HL-60/S4 treated with phorbol 12-myristate 13-acetate at 8.2 ng/mL for 4 days and 3 days (cell line): ENCODE data around the gene CADPS2.

ENCODE experiments used
- in situ Hi-C: fragments of 300-500 bp; cut with MboI; formaldehyde crosslinking; loops from 2 replicates; pipeline ENCODE4 v1.15.0; 2022; ENCODE audit warnings: low sequenced_read_pairs

CADPS2 gene

GRCh38 chr7:122402235-122402634 is 484.0 kb downstream of the CADPS2 start:
- in situ Hi-C loops = no loop called here

GRCh38 chr7:122397381-122397780 is 488.9 kb downstream of the CADPS2 start:
- in situ Hi-C loops = no loop called here

GRCh38 chr7:122394512-122394911 is 491.7 kb downstream of the CADPS2 start:
- in situ Hi-C loops = no loop called here

GRCh38 chr7:122384528-122384927 is 501.7 kb downstream of the CADPS2 start:
- in situ Hi-C loops = no loop called here

- in situ Hi-C loops = no loop called here
These were observed 502.3 kb downstream of the CADPS2 start for GRCh38 chr7:122383934-122384333.

- in situ Hi-C loops = no loop called here
These were observed 505.3 kb downstream of the CADPS2 start for GRCh38 chr7:122380992-122381391.

- in situ Hi-C loops = no loop called here
These were observed 506.8 kb downstream of the CADPS2 start for GRCh38 chr7:122379491-122379890.

GRCh38 chr7:122369756-122370155 is 516.5 kb downstream of the CADPS2 start:
- in situ Hi-C loops = no loop called here

- in situ Hi-C loops = no loop called here
These were observed 521.4 kb downstream of the CADPS2 start for GRCh38 chr7:122364761-122365280.

- in situ Hi-C loops = no loop called here
These were observed 523.1 kb downstream of the CADPS2 start for GRCh38 chr7:122363144-122363543.

- in situ Hi-C loops = no loop called here
These were observed 523.8 kb downstream of the CADPS2 start for GRCh38 chr7:122362473-122362872.

- in situ Hi-C loops = no loop called here
These were observed 531.6 kb downstream of the CADPS2 start for GRCh38 chr7:122354656-122355055.

GRCh38 chr7:122352454-122352853 is 533.8 kb downstream of the CADPS2 start:
- in situ Hi-C loops = no loop called here

GRCh38 chr7:122350701-122351100 is 535.6 kb downstream of the CADPS2 start:
- in situ Hi-C loops = no loop called here

GRCh38 chr7:122344303-122344620 is 542.0 kb downstream of the CADPS2 start:
- in situ Hi-C loops = no loop called here

- in situ Hi-C loops = no loop called here
These were observed 542.5 kb downstream of the CADPS2 start for GRCh38 chr7:122343601-122344302.

- in situ Hi-C loops = no loop called here
These were observed 545.8 kb downstream of the CADPS2 start for GRCh38 chr7:122340427-122340826.

GRCh38 chr7:122339145-122339904 is 546.9 kb downstream of the CADPS2 start:
- in situ Hi-C loops = no loop called here

GRCh38 chr7:122337011-122337410 is 549.2 kb downstream of the CADPS2 start:
- in situ Hi-C loops = no loop called here

- in situ Hi-C loops = no loop called here
These were observed 557.0 kb downstream of the CADPS2 start for GRCh38 chr7:122329145-122329802.

GRCh38 chr7:122327969-122328368 is 558.3 kb downstream of the CADPS2 start:
- in situ Hi-C loops = no loop called here
